T1000 (cell line): ENCODE results near the gene CSK.
"Not testable (repeated sequence)": the region's sequence is repeated elsewhere in the genome, so short reads cannot be mapped to it uniquely, and the experiment has no call there.

ENCODE experiments used
- DNase-seq: peaks from one replicate; lab custom pipeline; 2025; ENCODE audit warnings: mixed read lengths; lab: John Stamatoyannopoulos, UW

The CSK gene

GRCh38 chr15:74770211-74770903 is 11.5 kb upstream of the CSK start:
- DNase-seq = no peak

GRCh38 chr15:74773329-74773728 is 8.6 kb upstream of the CSK start:
- DNase-seq = no peak

- DNase-seq = no peak
Measured at GRCh38 chr15:74773731-74774252, 8.1 kb upstream of the CSK start.

- no peak for DNase-seq
Measured at GRCh38 chr15:74775132-74775562, 6.7 kb upstream of the CSK start.

GRCh38 chr15:74775894-74776293 is 6.0 kb upstream of the CSK start:
- no peak for DNase-seq

- no peak for DNase-seq
Measured at GRCh38 chr15:74776821-74777768, 4.8 kb upstream of the CSK start.

GRCh38 chr15:74777769-74778598 is 3.9 kb upstream of the CSK start:
- no peak for DNase-seq

- DNase-seq = no peak
Measured at GRCh38 chr15:74778599-74778970, 3.3 kb upstream of the CSK start.

GRCh38 chr15:74779162-74779648 is 2.7 kb upstream of the CSK start:
- no peak for DNase-seq

- DNase-seq = no peak
Measured at GRCh38 chr15:74780523-74781430, 1.1 kb upstream of the CSK start.

GRCh38 chr15:74782259-74783071 is 585 bp downstream of the CSK start:
- DNase-seq = no peak

GRCh38 chr15:74783072-74783807 is 1.4 kb downstream of the CSK start:
- no peak for DNase-seq

GRCh38 chr15:74783808-74784175 is 1.9 kb downstream of the CSK start:
- DNase-seq = no peak

- DNase-seq = no peak
Measured at GRCh38 chr15:74784426-74785193, 2.7 kb downstream of the CSK start.

GRCh38 chr15:74785194-74786032 is 3.5 kb downstream of the CSK start:
- no peak for DNase-seq

GRCh38 chr15:74786081-74786480 is 4.2 kb downstream of the CSK start:
- DNase-seq = not testable (repeated sequence)

GRCh38 chr15:74786551-74787165 is 4.8 kb downstream of the CSK start:
- no peak for DNase-seq
